Measurements from ENCODE around the gene TMEM131L. TPM values are rescaled to one million over a fixed set of nuclear protein-coding genes. Genes with fewer than 3 reads are reported as not detected.

TMEM131L gene
- total RNA-seq, 2 experiments from 2014 or later = 51.7 to 52.4 TPM

DNA sequence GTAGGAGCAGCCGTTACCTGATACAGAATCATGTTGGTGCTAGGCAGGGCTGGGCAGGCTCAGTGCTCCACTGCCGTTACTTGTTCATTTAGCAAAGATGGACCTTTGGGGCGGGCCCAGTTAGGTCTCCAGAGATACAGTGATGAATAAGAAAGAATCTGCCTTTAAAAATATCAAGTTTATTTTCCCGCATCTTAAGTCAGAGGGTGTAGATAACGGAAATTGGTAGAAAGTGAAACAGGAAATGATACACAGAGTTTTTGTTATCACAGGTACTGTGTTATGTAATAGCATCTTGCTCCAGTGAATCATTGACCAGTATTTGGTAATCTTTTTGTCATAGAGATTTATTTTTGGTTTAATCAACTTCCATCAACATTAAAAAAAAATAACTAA, 5.5 kb downstream of the TMEM131L start:
- ATAC-seq (peak; percentile 45), DNase-seq (peak; percentile 71)
- H3K27ac Mint-ChIP-seq = peak overlapping the region; percentile 84
- peaks cover 62% of the 10 kb centered on the region for H3K4me1 Mint-ChIP-seq (ENCODE audit: low read depth)
- ChIA-PET POLR2A (interaction anchor here (2.4 to 6.6 kb wide), 3 partner anchors 10 to 64 kb away, joined by 5 to 36 read pairs (median 19); no protein-coding TSS in a partner anchor), CTCF (no interaction called here)
- peaks cover 82% of the 10 kb centered on the region for H3K36me3 Mint-ChIP-seq (ENCODE audit: low read depth)
- peaks cover 2% of the 10 kb centered on the region for H3K9me3 Mint-ChIP-seq
- TF ChIP-seq, protein P1, sequence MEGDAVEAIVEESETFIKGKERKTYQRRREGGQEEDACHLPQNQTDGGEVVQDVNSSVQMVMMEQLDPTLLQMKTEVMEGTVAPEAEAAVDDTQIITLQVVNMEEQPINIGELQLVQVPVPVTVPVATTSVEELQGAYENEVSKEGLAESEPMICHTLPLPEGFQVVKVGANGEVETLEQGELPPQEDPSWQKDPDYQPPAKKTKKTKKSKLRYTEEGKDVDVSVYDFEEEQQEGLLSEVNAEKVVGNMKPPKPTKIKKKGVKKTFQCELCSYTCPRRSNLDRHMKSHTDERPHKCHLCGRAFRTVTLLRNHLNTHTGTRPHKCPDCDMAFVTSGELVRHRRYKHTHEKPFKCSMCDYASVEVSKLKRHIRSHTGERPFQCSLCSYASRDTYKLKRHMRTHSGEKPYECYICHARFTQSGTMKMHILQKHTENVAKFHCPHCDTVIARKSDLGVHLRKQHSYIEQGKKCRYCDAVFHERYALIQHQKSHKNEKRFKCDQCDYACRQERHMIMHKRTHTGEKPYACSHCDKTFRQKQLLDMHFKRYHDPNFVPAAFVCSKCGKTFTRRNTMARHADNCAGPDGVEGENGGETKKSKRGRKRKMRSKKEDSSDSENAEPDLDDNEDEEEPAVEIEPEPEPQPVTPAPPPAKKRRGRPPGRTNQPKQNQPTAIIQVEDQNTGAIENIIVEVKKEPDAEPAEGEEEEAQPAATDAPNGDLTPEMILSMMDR (IDR thresholded peaks at IDR 0.05) = no peak
- no peaks in the 10 kb centered on the region for H3K27me3 Mint-ChIP-seq
- peak overlapping the region; percentile 98 for H3K4me3 Mint-ChIP-seq
- intact Hi-C loops (cut with micrococcal nuclease) = loop anchor here (2.0 kb wide), 1 partner anchor 17 kb away; no protein-coding TSS in a partner anchor

DNA sequence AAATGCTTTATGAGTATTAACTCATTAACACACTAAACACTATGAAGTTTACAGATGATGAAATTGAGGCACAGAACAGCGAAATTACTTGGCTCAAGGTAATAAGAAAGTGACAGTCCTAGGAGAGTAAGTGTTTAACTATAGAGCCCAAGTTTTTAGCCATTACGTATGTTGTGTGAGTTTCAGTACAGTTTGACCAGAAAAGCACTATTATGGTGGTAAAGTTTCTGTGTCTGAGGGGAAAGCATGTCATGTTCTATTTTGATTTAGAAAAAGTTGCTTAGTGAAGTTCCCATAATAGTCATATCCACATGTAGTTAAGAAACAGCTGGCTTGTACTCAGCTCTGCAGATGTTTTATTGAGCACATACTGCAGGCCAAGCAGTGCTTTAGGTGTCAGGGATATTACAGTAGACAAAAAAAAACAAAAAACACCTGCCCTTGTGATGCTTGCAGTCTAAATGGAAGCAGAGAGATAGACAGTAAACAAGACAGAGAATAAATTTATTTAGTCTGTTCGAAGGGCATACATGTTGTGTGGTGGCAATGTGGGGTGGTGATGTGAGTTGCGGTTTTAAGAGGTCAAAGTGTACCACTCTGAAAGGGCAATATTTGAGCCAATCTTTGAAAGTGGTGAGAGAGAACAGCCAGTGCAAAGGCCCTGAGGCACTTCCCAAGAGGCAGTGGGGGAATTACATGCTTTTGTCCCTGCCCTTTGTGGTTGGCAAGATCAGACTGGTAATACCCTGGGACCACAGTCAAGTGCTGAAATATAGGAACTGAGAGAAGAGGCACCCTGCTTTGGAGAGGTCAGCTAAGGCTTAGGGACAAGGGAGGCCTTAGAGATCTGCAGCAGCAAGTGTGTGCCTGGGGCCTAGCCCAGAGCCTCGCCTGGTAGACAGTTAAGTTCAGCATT, 6.2 kb downstream of the TMEM131L start:
- TF ChIP-seq, protein P1 (IDR thresholded peaks at IDR 0.05) = no peak
- CTCF ChIA-PET = no interaction called here
- ATAC-seq = no peak

DNA sequence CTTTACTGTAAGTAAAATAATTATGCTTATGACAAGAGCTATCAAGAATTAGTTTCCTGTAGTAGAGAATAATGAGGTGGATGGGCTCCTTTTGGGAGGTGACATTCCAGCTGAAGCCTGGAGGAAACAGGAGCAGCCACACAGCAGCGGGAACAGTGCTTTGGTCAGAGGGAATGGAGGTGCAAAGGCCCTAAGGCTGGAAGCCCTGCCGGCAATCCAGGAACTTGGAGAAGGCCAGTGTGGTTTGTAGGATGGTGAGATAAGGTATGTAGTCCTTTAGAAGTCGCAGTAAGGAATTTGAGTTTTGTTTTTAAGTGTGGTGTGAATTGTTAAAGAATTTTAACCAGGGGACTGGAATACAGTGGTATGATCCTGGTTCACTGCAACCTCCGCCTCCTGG, 8.1 kb downstream of the TMEM131L start:
- no peak for ATAC-seq
- ChIA-PET POLR2A (interaction anchor here (1.0 to 6.6 kb wide), 5 partner anchors 8 to 61 kb away, joined by 3 to 36 read pairs (median 3); no protein-coding TSS in a partner anchor), CTCF (interaction anchor here (0.6 to 1.4 kb wide), 5 partner anchors 23 to 70 kb away, joined by 3 to 4 read pairs (median 3); no protein-coding TSS in a partner anchor)
- no peak overlapping the region for H3K4me3 Mint-ChIP-seq
- no peaks in the 10 kb centered on the region for H3K27me3 Mint-ChIP-seq
- DNase-seq = no peak
- H3K9me3 Mint-ChIP-seq = peaks cover 2% of the 10 kb centered on the region
- H3K27ac Mint-ChIP-seq = peak overlapping the region; percentile 55
- H3K4me1 Mint-ChIP-seq (ENCODE audit: low read depth) = peaks cover 80% of the 10 kb centered on the region
- TF ChIP-seq, protein P1 (IDR thresholded peaks at IDR 0.05) = no peak
- peaks cover 74% of the 10 kb centered on the region for H3K36me3 Mint-ChIP-seq (ENCODE audit: low read depth)
- intact Hi-C loops (cut with micrococcal nuclease) = no loop called here

More for the DNA sequence above, 6.2 kb downstream of the TMEM131L start:
- intact Hi-C loops (cut with micrococcal nuclease) = no loop called here
- Mint-ChIP-seq H3K4me3 (peak overlapping the region; percentile 98), H3K27me3 (no peaks in the 10 kb centered on the region), H3K27ac (peak overlapping the region; percentile 84), H3K9me3 (peaks cover 2% of the 10 kb centered on the region), H3K4me1 (ENCODE audit: low read depth) (peaks cover 69% of the 10 kb centered on the region), H3K36me3 (ENCODE audit: low read depth) (peaks cover 83% of the 10 kb centered on the region)
- DNase-seq = no peak
- POLR2A ChIA-PET = interaction anchor here (0.8 to 6.6 kb wide), 3 partner anchors 10 to 83 kb away, joined by 3 to 36 read pairs (median 5); no protein-coding TSS in a partner anchor

DNA sequence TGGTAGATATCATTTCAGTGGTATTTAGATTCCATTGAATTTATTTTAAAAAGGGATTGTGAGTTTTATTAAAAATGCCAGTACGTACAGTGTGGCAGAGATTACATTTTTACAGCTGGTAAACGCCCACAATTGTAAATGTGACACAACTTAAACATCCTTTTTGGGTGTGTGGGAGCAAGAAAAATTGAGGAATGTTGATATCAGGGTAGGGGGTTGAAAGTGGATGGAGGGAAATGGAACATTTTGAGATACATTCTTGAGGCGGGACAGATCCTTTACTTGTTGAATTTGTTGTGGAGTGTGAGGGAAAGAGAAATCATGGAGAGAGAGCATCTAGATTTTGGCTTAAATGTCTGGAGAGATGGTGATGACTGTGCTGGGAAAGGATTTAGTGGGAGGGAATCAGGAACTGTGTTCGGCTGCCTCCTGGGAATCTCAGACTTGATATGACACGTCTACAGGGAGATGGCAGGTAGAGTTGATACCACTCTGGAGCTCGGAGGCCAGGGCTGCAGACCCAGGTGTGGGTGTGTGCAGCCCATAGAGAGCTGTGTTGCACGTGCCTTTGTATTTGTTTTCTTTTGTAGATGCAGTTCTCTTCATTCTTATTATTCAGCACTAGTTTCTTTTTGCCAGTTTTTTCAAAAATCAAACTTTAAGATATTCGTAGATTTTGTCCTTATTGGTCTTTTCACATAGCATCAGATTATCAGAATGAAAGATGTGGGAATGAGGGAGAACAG, 10.8 kb downstream of the TMEM131L start:
- peak overlapping the region; percentile 30 for H3K27ac Mint-ChIP-seq
- POLR2A ChIA-PET = interaction anchor here (1.9 to 2.8 kb wide), 2 partner anchors 9 to 11 kb away, joined by 4 to 12 read pairs; no protein-coding TSS in a partner anchor

More for the DNA sequence above, 10.8 kb downstream of the TMEM131L start:
- intact Hi-C loops (cut with micrococcal nuclease) = no loop called here
- Mint-ChIP-seq H3K4me1 (ENCODE audit: low read depth) (peaks cover 70% of the 10 kb centered on the region), H3K9me3 (peaks cover under 1% of the 10 kb centered on the region), H3K4me3 (no peak overlapping the region), H3K27me3 (no peaks in the 10 kb centered on the region), H3K36me3 (ENCODE audit: low read depth) (peaks cover 62% of the 10 kb centered on the region)
- CTCF ChIA-PET = interaction anchor here (1.0 kb wide), 2 partner anchors 12 to 44 kb away, joined by 3 read pairs; no protein-coding TSS in a partner anchor
- DNase-seq (no peak), ATAC-seq (no peak)
- TF ChIP-seq, protein P1 (IDR thresholded peaks at IDR 0.05) = no peak
